IMR-90 (cell line): ENCODE data around the gene ACTN1.

Experiments
- CEBPB ChIP-seq: IDR thresholded peaks from 2 replicates; pipeline ENCODE4 v1.6.1; 2012; ENCODE audit warnings: low read depth, low read length, improper control_type of control experiment
- CTCF ChIP-seq: conservative IDR thresholded peaks from 2 replicates; pipeline ENCODE4 v1.5.1; 2012; ENCODE audit warnings: mild to moderate bottlenecking, low read depth, low read length, improper control_type of control experiment
- MAZ ChIP-seq: IDR thresholded peaks from 2 replicates; pipeline ENCODE4 v1.6.1; 2012; ENCODE audit warnings: low read depth, mild to moderate bottlenecking, low read length, improper control_type of control experiment, moderate library complexity, borderline replicate concordance
- MXI1 ChIP-seq: IDR thresholded peaks from 2 replicates; pipeline ENCODE4 v1.6.1; 2012; ENCODE audit warnings: low read depth, mild to moderate bottlenecking, low read length, moderate library complexity, borderline replicate concordance
- POLR2A ChIP-seq: IDR thresholded peaks from 2 replicates; pipeline ENCODE4 v1.6.1; 2012; ENCODE audit warnings: mild to moderate bottlenecking, low read depth, low read length
- RAD21 ChIP-seq: IDR thresholded peaks from 2 replicates; pipeline ENCODE4 v1.6.1; 2012; ENCODE audit warnings: low read length, improper control_type of control experiment
- SMC3 ChIP-seq: fragments of 150-350 bp; IDR thresholded peaks from 2 replicates; pipeline ENCODE4 v1.6.1; 2016; ENCODE audit warnings: low read depth, mild to moderate bottlenecking, antibody characterized with exemption, low read length, moderate library complexity

GRCh38 chr14:69003626-69004025 is 24.5 kb upstream of the ACTN1 start:
- TF ChIP-seq CTCF (no peak), POLR2A (no peak), CEBPB (no peak), MAZ (no peak), SMC3 (no peak), RAD21 (no peak), MXI1 (no peak)
